MM.1S (cell line): ENCODE measurements around the gene KDM6A.

Source experiments
- EZH2 ChIP-seq: fragments of 300-600 bp; sonication (generic); optimal IDR thresholded peaks from 2 replicates; pipeline ENCODE3; 2017; ENCODE audit warnings: low read depth, mild to moderate bottlenecking, antibody characterized with exemption, low read length, mixed read lengths
- TF ChIP-seq, protein P1 (sequence below): fragments of 300-600 bp; sonication (generic); IDR thresholded peaks from 2 replicates; pipeline ENCODE4 v1.5.1; 2016; ENCODE audit warnings: antibody characterized with exemption, low read length, mixed read lengths

DNA sequence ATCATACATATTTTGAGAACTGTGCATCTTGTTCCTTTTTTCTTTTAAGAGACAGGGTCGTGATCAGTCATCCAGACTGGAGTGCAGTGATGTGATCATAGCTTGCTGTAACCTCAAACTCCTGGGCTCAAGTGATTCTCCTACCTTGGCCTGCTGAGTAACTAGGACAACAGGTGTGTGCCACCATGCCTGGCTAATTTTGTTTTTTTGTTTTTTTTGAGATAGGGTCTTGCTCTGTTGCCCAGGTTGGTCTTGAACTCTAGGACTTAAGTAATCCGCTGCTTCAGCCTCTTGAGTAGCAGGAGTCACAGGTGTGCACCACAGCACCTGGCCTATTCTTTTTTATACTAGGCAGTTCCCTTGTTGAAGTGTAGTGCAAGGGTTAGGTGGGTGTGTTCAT is 24.6 kb downstream of the KDM6A start:
- TF ChIP-seq, protein P1, sequence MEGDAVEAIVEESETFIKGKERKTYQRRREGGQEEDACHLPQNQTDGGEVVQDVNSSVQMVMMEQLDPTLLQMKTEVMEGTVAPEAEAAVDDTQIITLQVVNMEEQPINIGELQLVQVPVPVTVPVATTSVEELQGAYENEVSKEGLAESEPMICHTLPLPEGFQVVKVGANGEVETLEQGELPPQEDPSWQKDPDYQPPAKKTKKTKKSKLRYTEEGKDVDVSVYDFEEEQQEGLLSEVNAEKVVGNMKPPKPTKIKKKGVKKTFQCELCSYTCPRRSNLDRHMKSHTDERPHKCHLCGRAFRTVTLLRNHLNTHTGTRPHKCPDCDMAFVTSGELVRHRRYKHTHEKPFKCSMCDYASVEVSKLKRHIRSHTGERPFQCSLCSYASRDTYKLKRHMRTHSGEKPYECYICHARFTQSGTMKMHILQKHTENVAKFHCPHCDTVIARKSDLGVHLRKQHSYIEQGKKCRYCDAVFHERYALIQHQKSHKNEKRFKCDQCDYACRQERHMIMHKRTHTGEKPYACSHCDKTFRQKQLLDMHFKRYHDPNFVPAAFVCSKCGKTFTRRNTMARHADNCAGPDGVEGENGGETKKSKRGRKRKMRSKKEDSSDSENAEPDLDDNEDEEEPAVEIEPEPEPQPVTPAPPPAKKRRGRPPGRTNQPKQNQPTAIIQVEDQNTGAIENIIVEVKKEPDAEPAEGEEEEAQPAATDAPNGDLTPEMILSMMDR = no peak
- TF ChIP-seq EZH2 = no peak
